ENCODE measurements around the gene FRMD4A.

FRMD4A gene

DNA sequence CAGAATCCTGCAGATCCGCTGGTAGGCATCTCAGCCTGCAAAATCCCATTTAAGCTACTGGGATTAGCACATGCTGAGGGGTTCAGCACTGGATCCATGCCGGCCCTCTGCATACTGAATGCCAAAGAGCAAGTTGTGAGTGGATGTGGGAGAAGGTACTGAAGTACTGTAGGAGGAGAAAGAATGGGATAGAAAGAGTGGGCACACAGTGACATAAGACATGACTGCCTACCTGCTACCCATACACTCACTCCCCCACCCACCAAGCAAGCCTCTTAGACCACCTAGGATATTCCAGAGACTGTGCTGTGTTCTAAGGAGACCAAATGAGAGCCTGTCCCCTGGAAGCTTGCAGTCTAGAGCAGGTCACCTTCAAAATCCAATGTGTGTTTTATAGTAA lies 215.9 kb downstream of the FRMD4A start:
- H3K4me3 Mint-ChIP-seq, result no peak overlapping the region
- H3K4me1 Mint-ChIP-seq, result no peaks in the 10 kb centered on the region
- H3K27me3 Mint-ChIP-seq (ENCODE audit: low read depth), result no peaks in the 10 kb centered on the region
- H3K27ac Mint-ChIP-seq, result no peak overlapping the region
- no peaks in the 10 kb centered on the region for H3K9me3 Mint-ChIP-seq
- H3K36me3 Mint-ChIP-seq (ENCODE audit: low read depth), result no peaks in the 10 kb centered on the region
- TF ChIP-seq, protein P1, sequence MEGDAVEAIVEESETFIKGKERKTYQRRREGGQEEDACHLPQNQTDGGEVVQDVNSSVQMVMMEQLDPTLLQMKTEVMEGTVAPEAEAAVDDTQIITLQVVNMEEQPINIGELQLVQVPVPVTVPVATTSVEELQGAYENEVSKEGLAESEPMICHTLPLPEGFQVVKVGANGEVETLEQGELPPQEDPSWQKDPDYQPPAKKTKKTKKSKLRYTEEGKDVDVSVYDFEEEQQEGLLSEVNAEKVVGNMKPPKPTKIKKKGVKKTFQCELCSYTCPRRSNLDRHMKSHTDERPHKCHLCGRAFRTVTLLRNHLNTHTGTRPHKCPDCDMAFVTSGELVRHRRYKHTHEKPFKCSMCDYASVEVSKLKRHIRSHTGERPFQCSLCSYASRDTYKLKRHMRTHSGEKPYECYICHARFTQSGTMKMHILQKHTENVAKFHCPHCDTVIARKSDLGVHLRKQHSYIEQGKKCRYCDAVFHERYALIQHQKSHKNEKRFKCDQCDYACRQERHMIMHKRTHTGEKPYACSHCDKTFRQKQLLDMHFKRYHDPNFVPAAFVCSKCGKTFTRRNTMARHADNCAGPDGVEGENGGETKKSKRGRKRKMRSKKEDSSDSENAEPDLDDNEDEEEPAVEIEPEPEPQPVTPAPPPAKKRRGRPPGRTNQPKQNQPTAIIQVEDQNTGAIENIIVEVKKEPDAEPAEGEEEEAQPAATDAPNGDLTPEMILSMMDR (IDR thresholded peaks at IDR 0.05; ENCODE audit: unreplicated experiment in 3 of 3), result no peak

DNA sequence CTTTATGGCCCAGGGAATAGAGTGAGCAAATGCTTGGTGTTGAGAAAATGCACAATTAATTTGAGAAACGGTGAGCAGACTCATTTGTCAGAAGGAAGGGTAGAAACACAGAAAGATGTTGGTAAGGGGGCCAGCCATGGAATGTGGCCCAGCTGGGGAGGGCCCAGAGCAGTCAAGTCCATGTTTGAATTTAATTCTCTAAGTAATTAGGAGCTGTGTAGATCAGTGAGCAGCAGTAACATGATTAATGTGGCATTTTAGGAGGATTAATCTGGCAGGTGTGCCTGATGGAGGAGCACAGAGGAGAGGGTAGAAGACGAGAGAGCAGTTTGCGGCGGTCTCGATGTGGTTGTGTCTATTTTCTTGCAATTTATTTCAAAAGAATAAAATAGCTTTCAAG lies 218.7 kb downstream of the FRMD4A start:
- Mint-ChIP-seq H3K27me3 (ENCODE audit: low read depth) (no peaks in the 10 kb centered on the region), H3K4me3 (no peak overlapping the region), H3K9me3 (no peaks in the 10 kb centered on the region), H3K27ac (no peak overlapping the region), H3K36me3 (ENCODE audit: low read depth) (no peaks in the 10 kb centered on the region), H3K4me1 (no peaks in the 10 kb centered on the region)
- TF ChIP-seq, protein P1 (IDR thresholded peaks at IDR 0.05; ENCODE audit: unreplicated experiment in 3 of 3), result no peak

DNA sequence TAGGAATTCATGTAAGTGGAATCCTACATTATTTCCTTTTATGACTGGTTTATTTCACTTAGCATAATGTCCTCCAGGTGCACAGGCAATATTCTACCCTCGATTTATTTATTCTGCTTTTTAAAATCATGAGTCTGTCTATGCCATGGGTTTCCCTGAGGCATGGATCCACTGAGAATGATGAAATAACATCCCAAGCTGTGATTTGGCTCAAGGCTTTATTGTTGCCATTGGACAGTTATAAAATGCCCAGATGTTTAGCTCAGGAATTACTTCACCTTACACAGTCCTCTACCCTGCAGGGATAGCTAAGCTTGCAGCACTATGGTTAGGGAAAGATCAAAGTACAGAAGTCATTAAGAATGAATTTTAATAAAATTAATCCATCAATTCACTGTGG lies 219.5 kb downstream of the FRMD4A start:
- Mint-ChIP-seq H3K27me3 (ENCODE audit: low read depth) (no peaks in the 10 kb centered on the region), H3K9me3 (peaks cover 4% of the 10 kb centered on the region), H3K4me3 (no peak overlapping the region), H3K27ac (no peak overlapping the region), H3K4me1 (no peaks in the 10 kb centered on the region), H3K36me3 (ENCODE audit: low read depth) (no peaks in the 10 kb centered on the region)
- TF ChIP-seq, protein P1 (IDR thresholded peaks at IDR 0.05; ENCODE audit: unreplicated experiment in 3 of 3), result no peak

DNA sequence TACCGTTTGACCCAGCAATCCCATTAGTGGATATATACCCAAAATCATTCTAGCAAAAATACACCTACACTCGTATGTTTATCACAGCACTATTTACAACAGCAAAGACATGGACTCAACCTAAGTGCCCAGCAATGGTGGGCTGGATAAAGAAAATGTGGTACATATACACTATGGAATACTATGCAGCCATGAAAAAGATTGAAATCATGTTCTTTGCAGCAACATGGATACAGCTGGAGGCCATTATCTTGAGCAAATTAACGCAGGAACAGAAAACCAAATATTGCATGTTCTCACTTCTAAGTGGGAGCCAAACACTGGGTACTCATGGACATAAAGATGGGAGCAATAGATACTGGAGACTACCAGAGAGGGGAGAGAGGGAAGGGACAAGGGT lies 223.9 kb downstream of the FRMD4A start:
- peaks cover 10% of the 10 kb centered on the region for H3K9me3 Mint-ChIP-seq
- H3K27ac Mint-ChIP-seq, result no peak overlapping the region
- no peaks in the 10 kb centered on the region for H3K27me3 Mint-ChIP-seq (ENCODE audit: low read depth)
- no peaks in the 10 kb centered on the region for H3K36me3 Mint-ChIP-seq (ENCODE audit: low read depth)
- TF ChIP-seq, protein P1 (IDR thresholded peaks at IDR 0.05; ENCODE audit: unreplicated experiment in 3 of 3), result no peak
- H3K4me3 Mint-ChIP-seq, result no peak overlapping the region
- H3K4me1 Mint-ChIP-seq, result no peaks in the 10 kb centered on the region

DNA sequence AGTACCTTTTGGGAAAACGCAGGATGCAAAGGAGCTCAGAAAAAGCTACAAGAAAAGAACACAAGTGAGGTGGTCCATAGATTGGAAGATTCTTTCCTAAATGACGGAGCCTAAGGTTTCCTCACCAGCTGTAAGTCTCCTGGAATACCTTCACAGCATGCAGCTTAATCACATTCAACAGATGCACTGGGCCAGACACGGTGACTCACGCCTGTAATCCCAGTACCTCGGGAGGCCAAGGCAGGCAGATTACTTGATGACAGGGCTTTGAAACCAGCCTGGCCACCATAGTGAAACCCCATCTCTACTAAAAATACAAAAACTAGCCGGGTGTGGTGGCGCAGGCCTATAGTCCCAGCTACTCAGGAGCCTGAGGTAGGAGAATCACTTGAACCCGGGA lies 228.7 kb downstream of the FRMD4A start:
- TF ChIP-seq, protein P1 (IDR thresholded peaks at IDR 0.05; ENCODE audit: unreplicated experiment in 3 of 3), result no peak
- no peak overlapping the region for H3K4me3 Mint-ChIP-seq
- H3K27ac Mint-ChIP-seq, result no peak overlapping the region
- H3K36me3 Mint-ChIP-seq (ENCODE audit: low read depth), result no peaks in the 10 kb centered on the region
- H3K9me3 Mint-ChIP-seq, result peaks cover 10% of the 10 kb centered on the region
- H3K27me3 Mint-ChIP-seq (ENCODE audit: low read depth), result no peaks in the 10 kb centered on the region
- H3K4me1 Mint-ChIP-seq, result no peaks in the 10 kb centered on the region

DNA sequence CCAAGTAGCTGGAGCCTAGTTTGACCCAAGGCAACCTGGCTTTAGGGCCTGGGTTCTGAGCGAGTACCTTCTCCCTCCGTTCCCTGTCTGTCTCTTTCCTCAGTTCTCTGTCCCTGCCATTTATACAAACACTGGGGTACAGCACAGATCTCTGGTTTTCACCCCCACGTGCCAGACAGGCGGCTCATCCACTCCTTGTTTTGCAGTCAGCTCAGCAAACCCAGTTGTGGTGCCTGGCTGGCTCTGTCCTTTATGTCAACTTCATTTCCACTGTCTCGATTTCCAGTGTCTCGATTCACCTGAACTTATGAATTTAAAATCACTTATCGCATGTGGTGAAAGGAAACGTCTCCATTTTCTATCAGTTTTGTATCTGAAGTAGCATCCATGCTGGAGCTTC lies 230.8 kb downstream of the FRMD4A start:
- H3K27me3 Mint-ChIP-seq (ENCODE audit: low read depth), result no peaks in the 10 kb centered on the region
- no peak overlapping the region for H3K4me3 Mint-ChIP-seq
- no peaks in the 10 kb centered on the region for H3K4me1 Mint-ChIP-seq
- no peaks in the 10 kb centered on the region for H3K36me3 Mint-ChIP-seq (ENCODE audit: low read depth)
- TF ChIP-seq, protein P1 (IDR thresholded peaks at IDR 0.05; ENCODE audit: unreplicated experiment in 3 of 3), result no peak
- no peaks in the 10 kb centered on the region for H3K9me3 Mint-ChIP-seq
- H3K27ac Mint-ChIP-seq, result no peak overlapping the region

Data from nephron (organoid).